GM12873 (cell line): ENCODE results near the gene BRMS1L.

ENCODE experiments used
- CTCF ChIP-seq: IDR thresholded peaks from 2 replicates; pipeline ENCODE4 v1.5.1; 2012; ENCODE audit warnings: low read depth, mild to moderate bottlenecking, moderate library complexity, low read length, control low read depth; ENCODE audit not compliant: insufficient read depth; ENCODE audit errors: missing control alignments

The BRMS1L gene

GRCh38 chr14:35879654-35880249 is 53.6 kb downstream of the BRMS1L start:
- peak; percentile 43 for TF ChIP-seq CTCF

GRCh38 chr14:35881280-35881679 is 55.1 kb downstream of the BRMS1L start:
- TF ChIP-seq CTCF = no peak

GRCh38 chr14:35883677-35884293 is 57.6 kb downstream of the BRMS1L start:
- peak; percentile 67 for TF ChIP-seq CTCF

- no peak for TF ChIP-seq CTCF
These were observed 64.2 kb downstream of the BRMS1L start for GRCh38 chr14:35890308-35890707.

GRCh38 chr14:35895256-35895655 is 69.1 kb downstream of the BRMS1L start:
- no peak for TF ChIP-seq CTCF

GRCh38 chr14:35897616-35898111 is 71.5 kb downstream of the BRMS1L start:
- TF ChIP-seq CTCF = peak; percentile 7

- TF ChIP-seq CTCF = no peak
These were observed 72.2 kb downstream of the BRMS1L start for GRCh38 chr14:35898217-35898775.
